Hepatocyte (in vitro differentiated cells): ENCODE data around the gene SCN7A. TPM values are rescaled to one million over a fixed set of nuclear protein-coding genes. Genes with fewer than 3 reads are reported as not detected.

Source experiments
- DNase-seq: peaks from one replicate; pipeline ENCODE4 v3.0.0-alpha.2; 2016; ENCODE audit warnings: low spot score
- H2AFZ ChIP-seq: fragments of 200-600 bp; sonication (generic); 2 replicates; pipeline ENCODE4 v1.6.0; 2016; ENCODE audit warnings: antibody characterized with exemption, mild to moderate bottlenecking
- H3K27ac ChIP-seq: fragments of 200-600 bp; sonication (generic); 2 replicates; pipeline ENCODE4 v1.5.1; 2016; ENCODE audit warnings: mild to moderate bottlenecking
- H3K27me3 ChIP-seq: fragments of 200-600 bp; sonication (generic); 2 replicates; pipeline ENCODE4 v1.6.1; 2016
- H3K36me3 ChIP-seq: fragments of 200-600 bp; sonication (generic); replicated peaks from 2 replicates; pipeline ENCODE4 v1.5.1; 2016; ENCODE audit warnings: low read depth; ENCODE audit not compliant: insufficient read depth
- H3K4me1 ChIP-seq: fragments of 200-600 bp; sonication (generic); 2 replicates; pipeline ENCODE4 v1.5.1; 2016; ENCODE audit warnings: mild to moderate bottlenecking, moderate library complexity; ENCODE audit not compliant: insufficient read depth
- H3K4me2 ChIP-seq: fragments of 200-600 bp; sonication (generic); 2 replicates; pipeline ENCODE4 v1.6.0; 2016
- H3K4me3 ChIP-seq: fragments of 200-600 bp; sonication (generic); 2 replicates; pipeline ENCODE4 v1.5.1; 2016; ENCODE audit warnings: mild to moderate bottlenecking
- H3K79me2 ChIP-seq: fragments of 200-600 bp; sonication (generic); 2 replicates; pipeline ENCODE4 v1.6.0; 2017; ENCODE audit warnings: mild to moderate bottlenecking
- H3K9me2 ChIP-seq: fragments of 200-600 bp; sonication (generic); replicated peaks from 2 replicates; pipeline ENCODE4 v1.6.0; 2017; ENCODE audit warnings: mild to moderate bottlenecking; ENCODE audit not compliant: insufficient read depth
- H3K9me3 ChIP-seq: fragments of 200-600 bp; sonication (generic); 2 replicates; pipeline ENCODE4 v1.5.1; 2016; ENCODE audit warnings: low read depth, mild to moderate bottlenecking
- H4K20me1 ChIP-seq: fragments of 200-600 bp; sonication (generic); 2 replicates; pipeline ENCODE4 v1.6.0; 2016; ENCODE audit warnings: mild to moderate bottlenecking; ENCODE audit not compliant: insufficient read depth, poor library complexity, severe bottlenecking
- CTCF ChIP-seq: fragments of 200-600 bp; sonication (generic); IDR thresholded peaks from 2 replicates; pipeline ENCODE4 v1.5.1; 2016; ENCODE audit warnings: antibody characterized with exemption, mild to moderate bottlenecking; ENCODE audit not compliant: poor library complexity
- EZH2 ChIP-seq: fragments of 200-600 bp; sonication (generic); IDR thresholded peaks from 2 replicates; pipeline ENCODE4 v1.6.1; 2016; ENCODE audit warnings: antibody characterized with exemption, mild to moderate bottlenecking, borderline replicate concordance
- EZH2phosphoT487 ChIP-seq: fragments of 200-600 bp; sonication (generic); IDR thresholded peaks from one replicate; pipeline ENCODE4 v1.6.1; 2018; ENCODE audit warnings: antibody characterized with exemption, mild to moderate bottlenecking, low read depth, moderate library complexity; ENCODE audit not compliant: unreplicated experiment, severe bottlenecking
- WGBS: methylation state at CpG from one replicate; pipeline ENCODE4 v1.1.6; 2016; ENCODE audit warnings: low lambda C conversion rate; ENCODE audit errors: missing lambda C conversion rate; 5-methylcytosine and 5-hydroxymethylcytosine counted together
- polyA plus RNA-seq: library from polyadenylated mRNA; unstranded; fragments of >200 nt; fragmentation: Nextera tagmentation; extraction: Ambion mirVana; gene quantifications from 2 replicates; pipeline ENCODE4 v1.2.1, GENCODE V29; 2016
- total RNA-seq: library from RNA; depleted of rRNA; stranded (reverse); fragments of >200 nt; gene quantifications from 2 replicates; pipeline ENCODE4 v1.2.3, GENCODE V29; 2014

SCN7A gene
- total and polyA plus RNA-seq, 2 experiments from 2014 or later: 0.29 to 5.0 TPM

DNA sequence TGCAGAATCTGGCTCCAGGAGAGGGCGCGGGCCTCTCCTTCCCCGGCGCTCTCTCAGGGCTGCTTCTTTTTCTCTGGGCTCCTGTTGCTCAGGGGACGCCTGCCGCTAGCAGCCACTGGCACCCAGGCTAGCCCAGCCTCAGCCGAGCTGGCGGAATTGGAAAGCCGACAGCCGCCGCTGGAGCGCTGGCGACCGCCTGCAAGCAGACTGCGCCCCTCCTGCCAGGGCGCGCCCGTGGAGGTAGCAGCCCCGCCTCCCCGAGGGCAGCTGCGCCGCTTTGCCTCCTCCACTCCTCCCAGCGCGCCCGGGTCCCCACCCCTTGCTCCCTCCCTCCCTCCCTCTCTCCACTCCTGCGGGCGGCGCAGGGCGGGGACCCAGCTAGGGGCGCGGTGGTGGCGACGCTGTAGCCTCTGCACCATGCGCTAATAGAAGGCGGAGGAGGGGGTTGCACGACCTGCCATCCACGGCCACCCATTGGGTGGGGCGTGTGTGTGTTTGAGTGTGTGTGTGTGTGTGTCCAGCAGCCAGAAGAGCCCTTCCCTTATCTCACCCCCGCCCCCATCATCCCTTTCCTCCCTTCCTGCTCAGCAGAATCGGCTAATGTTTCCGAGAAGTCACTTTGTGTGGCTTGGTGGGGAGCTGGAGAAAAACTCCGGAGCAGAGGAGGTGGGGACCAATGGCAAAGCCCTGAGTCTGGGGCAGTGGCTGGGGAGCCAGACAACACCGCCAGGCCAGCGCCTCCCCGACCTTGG lies 118.1 kb downstream of the SCN7A start, which contains the start of gene SCN9A:
SCN9A (minus strand) TSS at position 209 of the 752 bp plus-strand sequence. CDS start 64,188 bp downstream, outside the sequence.
- TF ChIP-seq EZH2 (no peak), EZH2phosphoT487 (no peak), CTCF (no peak)
- peak within 1 kb of the TSS; percentile 59 for H3K27ac ChIP-seq
- H3K9me2 ChIP-seq: no peaks in the 10 kb centered on the region

DNA sequence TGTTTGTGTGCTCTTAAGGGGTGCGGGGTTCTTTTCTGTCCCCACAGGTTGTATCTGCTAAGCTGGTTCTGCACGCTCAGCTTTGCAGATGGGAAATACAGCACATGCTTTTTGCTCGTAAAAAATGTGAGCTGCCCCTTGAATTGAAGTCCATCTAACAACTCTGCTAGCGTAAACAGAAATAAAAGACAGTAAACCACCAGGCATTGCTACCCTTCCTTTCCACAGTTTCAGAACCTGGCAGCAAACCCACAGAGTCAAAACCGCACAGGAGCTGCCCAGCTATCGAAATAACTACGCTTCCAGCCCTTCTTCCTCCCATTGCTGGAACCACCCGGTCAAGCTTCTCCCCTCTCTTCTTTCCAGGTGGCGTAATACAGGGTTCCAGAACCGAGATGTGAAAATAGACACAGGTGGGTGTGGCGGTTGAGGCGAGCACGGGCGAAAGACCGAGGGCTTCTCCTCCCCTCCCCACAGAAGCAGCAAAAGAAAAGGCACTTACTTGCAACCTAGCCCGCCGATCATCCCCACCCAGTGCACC lies 118.8 kb downstream of the SCN7A start:
- peak; percentile 10 for DNase-seq
- Histone ChIP-seq H3K4me3 (peak overlapping the region; percentile 36), H3K79me2 (no peaks in the 10 kb centered on the region), H3K36me3 (no peaks in the 10 kb centered on the region), H4K20me1 (no peaks in the 10 kb centered on the region), H3K9me3 (no peaks in the 10 kb centered on the region), H2AFZ (peak overlapping the region; percentile 47), H3K27me3 (peaks cover 4% of the 10 kb centered on the region), H3K4me2 (peak overlapping the region; percentile 90), H3K9me2 (no peaks in the 10 kb centered on the region), H3K4me1 (no peaks in the 10 kb centered on the region), H3K27ac (peak overlapping the region; percentile 13)
- TF ChIP-seq EZH2phosphoT487 (no peak), CTCF (no peak), EZH2 (no peak)
- WGBS: 2% methylated on average over 17 of the region's 17 CpGs

More for the DNA sequence above, 118.1 kb downstream of the SCN7A start, which contains the start of gene SCN9A:
- H4K20me1 ChIP-seq: no peaks in the 10 kb centered on the region
- WGBS: under 1% methylated on average over 31 of the region's 45 CpGs
- peak within 1 kb of the TSS; percentile 47 for H2AFZ ChIP-seq
- H3K36me3 ChIP-seq: no peaks in the 10 kb centered on the region
- peak within 1 kb of the TSS; percentile 36 for H3K4me3 ChIP-seq
- no peaks in the 10 kb centered on the region for H3K4me1 ChIP-seq
- H3K4me2 ChIP-seq: peak within 1 kb of the TSS; percentile 90
- H3K9me3 ChIP-seq: no peaks in the 10 kb centered on the region
- peaks cover 5% of the 10 kb centered on the region for H3K27me3 ChIP-seq
- no peaks in the 10 kb centered on the region for H3K79me2 ChIP-seq
- peak; percentile 89 for DNase-seq

DNA sequence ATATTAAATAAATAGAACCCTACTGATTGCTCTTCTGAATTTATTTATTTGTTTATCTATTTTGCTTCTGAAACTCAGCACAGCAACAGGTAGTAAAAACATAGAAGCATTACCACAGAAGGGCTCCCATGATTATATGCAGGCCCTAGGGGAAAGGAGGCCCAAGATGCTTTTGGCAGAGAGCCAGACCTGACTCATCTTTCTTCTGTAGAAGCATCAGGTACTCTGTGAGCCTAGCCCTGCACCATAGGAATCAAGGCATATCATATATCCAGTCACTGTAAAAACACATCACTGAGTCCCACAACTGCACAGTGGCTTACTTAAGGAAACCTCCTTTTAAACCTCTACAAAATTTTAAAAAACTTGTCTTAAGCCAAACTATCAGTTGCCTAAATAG lies 120.1 kb downstream of the SCN7A start:
- no peaks in the 10 kb centered on the region for H3K36me3 ChIP-seq
- H3K27me3 ChIP-seq: no peaks in the 10 kb centered on the region
- no peaks in the 10 kb centered on the region for H3K9me3 ChIP-seq
- H2AFZ ChIP-seq: no peak overlapping the region
- no peaks in the 10 kb centered on the region for H3K9me2 ChIP-seq
- H4K20me1 ChIP-seq: no peaks in the 10 kb centered on the region
- no peaks in the 10 kb centered on the region for H3K4me1 ChIP-seq
- peak; percentile 66 for DNase-seq
- H3K27ac ChIP-seq: no peak overlapping the region
- H3K79me2 ChIP-seq: no peaks in the 10 kb centered on the region
- TF ChIP-seq EZH2phosphoT487 (no peak), CTCF (no peak)
- H3K4me3 ChIP-seq: no peak overlapping the region
- H3K4me2 ChIP-seq: peak overlapping the region; percentile 90
